ENCODE data around the gene MTREX.

Gene MTREX

GRCh38 chr5:55437452-55437851 is 129.7 kb downstream of the MTREX start:
- Histone ChIP-seq H3K36me3 (replicated peaks) (peaks cover 3% of the 10 kb centered on the region; the same call in 1 of the 2 replicates), H3K9me3 (no peaks in the 10 kb centered on the region), H3K4me1 (peaks cover 32% of the 10 kb centered on the region), H3K27me3 (ENCODE audit: low read depth) (no peaks in the 10 kb centered on the region), H3K4me3 (no peak overlapping the region)
- in situ Hi-C loops (cut with MboI; ENCODE audit: low sequenced_read_pairs), result no loop called here
- no peak for DNase-seq (ENCODE audit: low spot score in 2 of 2)

DNA sequence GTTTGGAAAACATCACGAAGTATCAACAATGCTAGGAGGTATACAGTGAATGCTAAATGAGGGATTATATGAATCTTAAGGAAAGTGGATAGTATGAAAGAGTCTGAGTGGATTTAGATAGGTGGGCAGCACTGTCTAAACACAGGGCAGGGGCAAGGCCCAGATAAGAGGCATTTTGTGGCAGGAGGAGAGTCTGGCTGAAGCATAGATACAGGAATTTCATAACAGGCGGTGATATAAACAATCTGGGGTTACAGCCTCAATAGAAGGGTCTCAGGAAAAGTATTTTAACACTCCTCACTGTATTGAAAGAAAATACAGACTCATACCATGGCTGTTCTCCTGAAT is 130.0 kb downstream of the MTREX start:
- no peaks in the 10 kb centered on the region for H3K27me3 ChIP-seq (ENCODE audit: low read depth)
- H3K4me1 ChIP-seq, result peaks cover 32% of the 10 kb centered on the region
- no peaks in the 10 kb centered on the region for H3K9me3 ChIP-seq
- H3K36me3 ChIP-seq (replicated peaks), result peaks cover 3% of the 10 kb centered on the region; the same call in 1 of the 2 replicates
- in situ Hi-C loops (cut with MboI; ENCODE audit: low sequenced_read_pairs), result no loop called here
- DNase-seq (ENCODE audit: low spot score in 2 of 2), result peak in 1 of 2 experiments; percentile 13
- H3K4me3 ChIP-seq, result no peak overlapping the region

GRCh38 chr5:55438998-55439397 is 131.2 kb downstream of the MTREX start:
- H3K4me3 ChIP-seq, result no peak overlapping the region
- H3K9me3 ChIP-seq, result no peaks in the 10 kb centered on the region
- peaks cover 3% of the 10 kb centered on the region; the same call in 1 of the 2 replicates for H3K36me3 ChIP-seq (replicated peaks)
- in situ Hi-C loops (cut with MboI; ENCODE audit: low sequenced_read_pairs), result no loop called here
- no peaks in the 10 kb centered on the region for H3K27me3 ChIP-seq (ENCODE audit: low read depth)
- H3K4me1 ChIP-seq, result peaks cover 32% of the 10 kb centered on the region
- no peak for DNase-seq (ENCODE audit: low spot score in 2 of 2)

DNA sequence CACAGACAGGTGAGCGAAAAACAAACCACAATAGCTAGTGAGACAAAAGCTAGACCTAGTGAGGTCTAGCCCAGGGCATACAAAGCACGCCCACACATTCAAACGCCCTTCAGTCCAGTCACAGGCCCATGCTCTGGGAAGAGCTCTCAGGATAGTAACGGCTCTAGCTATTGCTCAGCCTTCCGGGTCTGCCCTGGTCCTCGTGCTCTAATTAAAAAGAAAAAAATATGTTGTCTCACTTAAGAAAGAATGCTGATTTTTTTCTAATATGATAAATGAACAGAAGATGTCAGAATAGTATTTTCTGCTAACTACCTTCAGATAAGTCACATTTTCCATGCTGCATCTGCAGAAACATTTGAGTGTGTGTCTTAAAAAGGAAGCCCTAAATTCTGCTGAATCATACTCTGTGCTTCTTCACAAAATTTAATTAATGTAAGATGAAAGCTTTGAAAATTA is 132.4 kb downstream of the MTREX start:
- in situ Hi-C loops (cut with MboI; ENCODE audit: low sequenced_read_pairs), result no loop called here
- H3K27me3 ChIP-seq (ENCODE audit: low read depth), result no peaks in the 10 kb centered on the region
- peaks cover 20% of the 10 kb centered on the region for H3K4me1 ChIP-seq
- H3K36me3 ChIP-seq (replicated peaks), result peaks cover 3% of the 10 kb centered on the region; the same call in 1 of the 2 replicates
- DNase-seq (ENCODE audit: low spot score in 2 of 2), result no peak
- no peak overlapping the region for H3K4me3 ChIP-seq
- H3K9me3 ChIP-seq, result no peaks in the 10 kb centered on the region

- Histone ChIP-seq H3K4me1 (peaks cover 16% of the 10 kb centered on the region), H3K4me3 (no peak overlapping the region), H3K27me3 (ENCODE audit: low read depth) (no peaks in the 10 kb centered on the region), H3K36me3 (replicated peaks) (peaks cover 3% of the 10 kb centered on the region; the same call in 1 of the 2 replicates), H3K9me3 (no peaks in the 10 kb centered on the region)
- in situ Hi-C loops (cut with MboI; ENCODE audit: low sequenced_read_pairs), result no loop called here
- no peak for DNase-seq (ENCODE audit: low spot score in 2 of 2)
Observed at GRCh38 chr5:55441107-55441771, 133.4 kb downstream of the MTREX start.

- peaks cover 16% of the 10 kb centered on the region for H3K4me1 ChIP-seq
- no peak overlapping the region for H3K4me3 ChIP-seq
- no peaks in the 10 kb centered on the region for H3K27me3 ChIP-seq (ENCODE audit: low read depth)
- H3K36me3 ChIP-seq (replicated peaks), result peaks cover 3% of the 10 kb centered on the region; the same call in 1 of the 2 replicates
- in situ Hi-C loops (cut with MboI; ENCODE audit: low sequenced_read_pairs), result no loop called here
- H3K9me3 ChIP-seq, result no peaks in the 10 kb centered on the region
- DNase-seq (ENCODE audit: low spot score in 2 of 2), result no peak
Observed at GRCh38 chr5:55441954-55442353, 134.2 kb downstream of the MTREX start.

- Histone ChIP-seq H3K36me3 (replicated peaks) (no peaks in the 10 kb centered on the region; the same call in 1 of the 2 replicates), H3K4me3 (no peak overlapping the region), H3K27me3 (ENCODE audit: low read depth) (no peaks in the 10 kb centered on the region), H3K4me1 (no peaks in the 10 kb centered on the region; the same call in 1 of the 2 replicates), H3K9me3 (no peaks in the 10 kb centered on the region)
- in situ Hi-C loops (cut with MboI; ENCODE audit: low sequenced_read_pairs), result no loop called here
- no peak for DNase-seq (ENCODE audit: low spot score in 2 of 2)
Observed at GRCh38 chr5:55445791-55446190, 138.0 kb downstream of the MTREX start.

GRCh38 chr5:55446640-55447351 is 139.0 kb downstream of the MTREX start:
- Histone ChIP-seq H3K4me3 (no peak overlapping the region), H3K4me1 (no peaks in the 10 kb centered on the region; the same call in 1 of the 2 replicates), H3K36me3 (replicated peaks) (no peaks in the 10 kb centered on the region), H3K27me3 (ENCODE audit: low read depth) (no peaks in the 10 kb centered on the region), H3K9me3 (no peaks in the 10 kb centered on the region)
- in situ Hi-C loops (cut with MboI; ENCODE audit: low sequenced_read_pairs), result no loop called here
- DNase-seq (ENCODE audit: low spot score in 2 of 2), result no peak

DNA sequence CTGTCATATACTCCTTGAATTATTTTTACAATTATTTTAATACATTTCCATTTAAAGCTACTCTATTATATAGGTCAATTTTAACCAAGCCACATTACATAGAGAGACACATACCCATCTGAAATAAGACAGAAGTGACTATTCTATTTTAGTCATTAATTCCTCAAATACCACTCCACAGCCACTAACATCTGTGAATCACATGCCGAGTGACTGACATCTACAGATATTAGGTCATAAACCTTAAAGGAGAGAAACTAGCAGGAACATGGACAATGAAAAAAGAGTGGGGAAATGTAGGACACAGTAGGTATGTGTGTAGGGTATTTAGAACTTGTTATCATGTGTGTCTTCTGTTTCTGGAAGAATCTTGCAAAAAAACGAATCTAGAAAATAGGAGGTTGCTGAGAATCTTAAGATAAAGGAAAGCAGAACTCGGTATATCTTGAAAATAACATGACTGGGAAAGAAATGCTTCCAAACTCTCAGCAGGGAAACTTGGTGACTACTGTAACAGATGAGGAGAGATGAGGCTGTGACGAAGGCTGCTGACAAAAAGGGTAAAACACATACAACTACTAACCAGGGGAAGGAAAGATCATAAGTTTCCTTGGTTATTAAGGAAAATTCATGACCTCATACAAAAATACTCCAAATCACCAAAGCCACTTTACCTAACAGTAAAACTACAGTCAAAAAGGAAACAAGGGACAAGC is 142.4 kb downstream of the MTREX start:
- Histone ChIP-seq H3K27me3 (ENCODE audit: low read depth) (no peaks in the 10 kb centered on the region), H3K4me1 (peaks cover 11% of the 10 kb centered on the region), H3K4me3 (no peak overlapping the region), H3K36me3 (replicated peaks) (no peaks in the 10 kb centered on the region), H3K9me3 (no peaks in the 10 kb centered on the region)
- in situ Hi-C loops (cut with MboI; ENCODE audit: low sequenced_read_pairs), result no loop called here
- no peak for DNase-seq (ENCODE audit: low spot score in 2 of 2)

DNA sequence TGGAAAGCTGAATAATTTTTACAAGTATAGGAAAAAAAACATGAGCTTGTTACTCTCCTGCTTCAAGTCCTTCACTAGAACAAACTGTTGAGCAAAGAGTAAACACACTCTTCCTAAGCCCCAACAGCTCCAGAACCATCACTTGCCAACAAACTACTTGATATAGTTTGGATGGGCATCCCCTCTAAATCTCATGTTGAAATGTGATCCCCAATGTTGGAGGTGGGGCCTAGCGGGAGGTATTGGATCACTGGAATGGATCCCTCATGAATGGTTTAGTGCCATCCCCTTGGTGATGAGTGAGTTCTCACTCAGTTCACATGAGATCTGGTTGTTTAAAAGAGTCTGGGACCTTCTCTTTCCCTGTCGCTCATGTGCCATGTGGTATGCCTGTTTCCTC is 144.2 kb downstream of the MTREX start:
- Histone ChIP-seq H3K9me3 (no peaks in the 10 kb centered on the region), H3K4me3 (no peak overlapping the region), H3K4me1 (peaks cover 11% of the 10 kb centered on the region), H3K36me3 (replicated peaks) (no peaks in the 10 kb centered on the region), H3K27me3 (ENCODE audit: low read depth) (no peaks in the 10 kb centered on the region)
- in situ Hi-C loops (cut with MboI; ENCODE audit: low sequenced_read_pairs), result no loop called here
- no peak for DNase-seq (ENCODE audit: low spot score in 2 of 2)

- Histone ChIP-seq H3K4me1 (peaks cover 11% of the 10 kb centered on the region), H3K4me3 (no peak overlapping the region), H3K9me3 (no peaks in the 10 kb centered on the region), H3K36me3 (replicated peaks) (no peaks in the 10 kb centered on the region), H3K27me3 (ENCODE audit: low read depth) (no peaks in the 10 kb centered on the region)
- DNase-seq (ENCODE audit: low spot score in 2 of 2), result no peak
- in situ Hi-C loops (cut with MboI; ENCODE audit: low sequenced_read_pairs), result no loop called here
Observed at GRCh38 chr5:55453211-55453610, 145.4 kb downstream of the MTREX start.

GRCh38 chr5:55454282-55454681 is 146.5 kb downstream of the MTREX start:
- no peaks in the 10 kb centered on the region for H3K9me3 ChIP-seq
- no peak for DNase-seq (ENCODE audit: low spot score in 2 of 2)
- no peaks in the 10 kb centered on the region for H3K27me3 ChIP-seq (ENCODE audit: low read depth)
- peaks cover 16% of the 10 kb centered on the region for H3K4me1 ChIP-seq
- H3K4me3 ChIP-seq, result no peak overlapping the region
- no peaks in the 10 kb centered on the region for H3K36me3 ChIP-seq (replicated peaks)
- in situ Hi-C loops (cut with MboI; ENCODE audit: low sequenced_read_pairs), result no loop called here

DNA sequence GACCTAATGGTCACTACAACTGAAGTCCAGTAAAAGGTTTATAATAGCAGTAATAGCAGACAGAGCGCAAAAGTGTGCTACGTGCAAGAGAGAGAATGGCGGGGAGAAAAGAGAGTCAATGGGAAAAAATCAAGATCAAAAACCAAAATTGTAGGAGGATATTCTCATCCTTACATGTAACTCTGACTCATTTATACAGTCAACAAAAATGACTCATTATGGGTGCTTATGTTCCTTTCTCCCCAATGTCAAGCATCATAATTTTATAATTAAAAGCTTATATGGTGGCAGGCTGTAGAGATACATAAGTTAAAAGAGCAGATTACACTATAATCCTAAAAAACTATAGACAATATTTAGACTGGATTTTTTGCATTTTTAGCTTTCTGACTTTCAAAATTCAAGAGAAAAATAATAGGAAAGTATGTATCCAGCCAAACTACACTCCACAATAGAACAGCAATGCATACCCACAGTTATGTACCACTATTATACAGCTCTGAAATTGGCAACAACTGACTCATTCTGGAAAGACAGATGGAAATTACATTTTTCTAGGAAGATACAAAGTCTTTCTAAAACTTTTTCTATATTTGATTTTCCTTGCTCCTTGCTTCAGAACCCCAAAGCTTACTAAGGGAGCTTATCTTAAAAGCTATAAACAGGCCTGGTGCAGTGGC is 148.6 kb downstream of the MTREX start:
- peaks cover 28% of the 10 kb centered on the region for H3K4me1 ChIP-seq
- DNase-seq (ENCODE audit: low spot score in 2 of 2), result no peak
- H3K27me3 ChIP-seq (ENCODE audit: low read depth), result no peaks in the 10 kb centered on the region
- no peaks in the 10 kb centered on the region for H3K36me3 ChIP-seq (replicated peaks)
- no peaks in the 10 kb centered on the region for H3K9me3 ChIP-seq
- H3K4me3 ChIP-seq, result no peak overlapping the region
- in situ Hi-C loops (cut with MboI; ENCODE audit: low sequenced_read_pairs), result no loop called here
